Prostate gland (tissue), 2 donors: ENCODE measurements around the gene RRM1. TPM values are rescaled to one million over a fixed set of nuclear protein-coding genes. Genes with fewer than 3 reads are reported as not detected.

Source experiments
- DNase-seq: peaks from one replicate; pipeline ENCODE4 v3.0.0-alpha.2; 2019; ENCODE audit warnings: low spot score
- H3K27ac ChIP-seq, 2 donors: fragments of 200-600 bp; sonication (generic); 2 replicates each; pipeline ENCODE4 v1.5.1; 2017 to 2019
- H3K27me3 ChIP-seq: fragments of 200-600 bp; sonication (generic); replicated peaks from 2 replicates; pipeline ENCODE4 v1.5.1; 2019; ENCODE audit not compliant: insufficient read depth
- H3K36me3 ChIP-seq, 2 donors: fragments of 200-600 bp; sonication (generic); 1 replicate in 1 of 2; 2 replicates in 1 of 2; pipeline versions ENCODE4 v1.5.1 to v1.8.1; 2017 to 2019
- H3K4me1 ChIP-seq: fragments of 200-600 bp; sonication (generic); replicated peaks from 2 replicates; pipeline ENCODE4 v1.5.1; 2019
- H3K4me3 ChIP-seq, 2 donors: fragments of 200-600 bp; sonication (generic); 2 replicates each; pipeline ENCODE4 v1.5.1; 2017 to 2019
- H3K9me3 ChIP-seq: fragments of 200-600 bp; sonication (generic); 2 replicates; pipeline ENCODE4 v1.5.1; 2017
- POLR2A ChIP-seq: fragments of 450-650 bp; IDR thresholded peaks from one replicate; pipeline ENCODE4 v1.6.1; 2016; ENCODE audit warnings: antibody characterized with exemption, mild to moderate bottlenecking
- POLR2AphosphoS5 ChIP-seq: sonication (generic); formaldehyde crosslinking; IDR thresholded peaks from one replicate; pipeline ENCODE4 v1.6.1; 2017; ENCODE audit warnings: antibody characterized with exemption
- WGBS: methylation state at CpG from one replicate; pipeline ENCODE4 v1.1.5; 2018; 5-methylcytosine and 5-hydroxymethylcytosine counted together
- intact Hi-C: fragments of 100-400 bp; cut with DNase I; formaldehyde crosslinking; loops from one replicate; pipeline ENCODE4 v1.14.2; 2022
- total RNA-seq, 2 donors: library from RNA; depleted of rRNA; stranded (reverse); fragments of >200 nt; gene quantifications; one replicate each; pipeline ENCODE4 v1.1.0, GENCODE V29; 2016
- TF ChIP-seq, protein P1 (sequence below), 4 experiments: fragments of 200-600 bp in 2 of 4; fragments of 450-650 bp in 2 of 4; sonication (generic) in 2 of 4; IDR thresholded peaks; 1 replicate in 3 of 4; 2 replicates in 1 of 4; pipeline ENCODE4 v1.5.1; 2016 to 2019; ENCODE audit warnings: antibody characterized with exemption in 4 of 4, mild to moderate bottlenecking in 2 of 4, moderate library complexity in 2 of 4

RRM1 gene
- total RNA-seq, 2 donors from 2014 or later, result 32.6 to 61.8 TPM

DNA sequence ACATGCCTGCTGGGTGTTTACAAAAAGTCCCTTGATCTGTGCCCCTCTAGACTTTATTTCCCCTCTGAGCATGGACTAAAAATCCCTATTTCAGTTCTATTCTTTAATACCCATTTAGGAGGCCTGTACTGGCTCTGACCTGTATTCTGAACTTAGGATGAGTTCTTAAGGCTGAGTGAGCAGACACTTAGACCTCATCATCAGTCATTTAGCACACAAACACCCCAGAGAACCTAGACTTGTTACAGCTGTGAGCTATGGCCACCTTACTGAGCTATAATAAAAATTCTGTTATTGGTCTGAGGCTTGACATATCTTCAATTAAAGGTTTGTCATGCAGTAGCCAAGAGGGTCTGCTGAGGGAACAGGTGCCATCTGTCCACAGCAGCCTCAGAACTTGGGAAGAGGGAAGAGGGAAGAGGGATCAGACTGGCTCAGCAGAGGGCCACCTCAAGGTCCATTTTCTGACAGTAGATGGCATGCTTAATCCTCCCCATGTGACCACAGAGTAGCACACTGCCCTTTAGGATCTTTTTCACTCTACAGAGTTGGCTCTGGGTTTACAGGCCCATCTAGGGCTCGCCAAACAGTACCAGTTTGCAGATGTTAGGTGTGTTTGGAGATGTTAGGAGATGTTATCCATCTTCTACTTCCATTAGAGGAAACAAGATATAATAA is 30.2 kb upstream of the RRM1 start:
- H3K27ac ChIP-seq, result no peak overlapping the region
- no peak for TF ChIP-seq POLR2A
- TF ChIP-seq, protein P1, sequence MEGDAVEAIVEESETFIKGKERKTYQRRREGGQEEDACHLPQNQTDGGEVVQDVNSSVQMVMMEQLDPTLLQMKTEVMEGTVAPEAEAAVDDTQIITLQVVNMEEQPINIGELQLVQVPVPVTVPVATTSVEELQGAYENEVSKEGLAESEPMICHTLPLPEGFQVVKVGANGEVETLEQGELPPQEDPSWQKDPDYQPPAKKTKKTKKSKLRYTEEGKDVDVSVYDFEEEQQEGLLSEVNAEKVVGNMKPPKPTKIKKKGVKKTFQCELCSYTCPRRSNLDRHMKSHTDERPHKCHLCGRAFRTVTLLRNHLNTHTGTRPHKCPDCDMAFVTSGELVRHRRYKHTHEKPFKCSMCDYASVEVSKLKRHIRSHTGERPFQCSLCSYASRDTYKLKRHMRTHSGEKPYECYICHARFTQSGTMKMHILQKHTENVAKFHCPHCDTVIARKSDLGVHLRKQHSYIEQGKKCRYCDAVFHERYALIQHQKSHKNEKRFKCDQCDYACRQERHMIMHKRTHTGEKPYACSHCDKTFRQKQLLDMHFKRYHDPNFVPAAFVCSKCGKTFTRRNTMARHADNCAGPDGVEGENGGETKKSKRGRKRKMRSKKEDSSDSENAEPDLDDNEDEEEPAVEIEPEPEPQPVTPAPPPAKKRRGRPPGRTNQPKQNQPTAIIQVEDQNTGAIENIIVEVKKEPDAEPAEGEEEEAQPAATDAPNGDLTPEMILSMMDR (IDR thresholded peaks at IDR 0.05), result no peak
- no peak for TF ChIP-seq POLR2AphosphoS5
- H3K9me3 ChIP-seq, result no peaks in the 10 kb centered on the region
- H3K27me3 ChIP-seq, result no peaks in the 10 kb centered on the region
- intact Hi-C loops, result no loop called here
- H3K4me3 ChIP-seq, result no peak overlapping the region
- WGBS, result 91% methylated on average over 1 of the region's 1 CpG
- no peaks in the 10 kb centered on the region for H3K4me1 ChIP-seq
- H3K36me3 ChIP-seq, result no peaks in the 10 kb centered on the region
- no peak for DNase-seq

DNA sequence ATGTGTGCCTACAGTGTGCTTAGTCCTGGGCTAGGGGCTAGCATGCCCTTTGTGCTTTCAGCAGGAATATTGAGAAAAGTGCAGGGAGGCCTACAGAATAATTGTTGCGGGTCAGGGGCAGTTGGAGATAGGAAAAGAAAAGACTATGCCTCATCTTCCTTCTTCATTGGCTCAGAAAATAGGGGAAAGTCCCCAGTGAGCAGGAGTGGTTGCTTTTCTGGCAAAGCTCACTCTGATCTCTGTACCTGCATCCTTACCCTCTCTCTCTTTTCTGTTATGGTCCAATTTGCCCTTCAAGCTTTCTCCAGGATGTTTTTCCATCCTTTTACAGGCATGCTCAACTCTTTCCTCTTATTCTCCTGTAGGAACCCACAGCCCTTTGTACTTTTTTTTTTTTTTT is 29.5 kb upstream of the RRM1 start:
- no peak overlapping the region for H3K27ac ChIP-seq

DNA sequence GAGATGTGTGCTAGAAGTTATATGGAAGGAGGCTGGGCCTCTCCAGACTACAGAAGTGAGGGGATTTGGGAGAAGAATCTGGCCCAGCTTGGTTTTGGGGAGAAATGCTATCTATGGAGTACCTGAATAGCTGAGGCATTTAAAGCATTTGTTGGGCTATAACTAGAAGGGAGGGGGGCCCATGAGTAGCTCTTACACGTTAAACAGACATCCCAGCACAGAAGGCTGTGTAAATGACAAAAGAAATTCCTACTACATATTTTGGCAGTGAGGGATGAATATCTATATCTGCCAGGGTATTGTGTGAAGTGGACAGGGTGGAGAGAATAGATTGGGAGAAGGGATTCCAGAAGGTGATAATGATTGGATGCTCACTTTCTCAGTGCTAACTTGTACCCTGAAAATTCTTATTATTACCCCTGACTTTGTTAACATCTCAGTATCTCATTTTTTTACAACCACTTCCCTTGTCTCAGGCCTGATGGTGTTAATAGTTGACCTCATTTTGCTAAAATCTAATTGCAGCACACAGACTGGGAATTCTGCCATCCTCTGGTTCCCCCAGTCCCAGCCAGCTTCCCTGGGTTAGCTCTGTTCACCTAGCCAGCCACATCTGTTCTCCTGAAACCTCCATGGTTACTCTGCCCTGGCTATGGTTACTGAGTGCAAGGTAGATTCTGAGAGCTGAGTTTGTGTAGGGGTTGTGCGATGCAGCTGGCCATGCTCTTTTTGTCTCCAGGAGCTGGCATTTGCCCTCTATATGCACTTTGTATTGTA is 28.8 kb upstream of the RRM1 start:
- Histone ChIP-seq H3K4me1 (no peaks in the 10 kb centered on the region), H3K4me3 (no peak overlapping the region), H3K36me3 (no peaks in the 10 kb centered on the region), H3K27ac (no peak overlapping the region), H3K9me3 (no peaks in the 10 kb centered on the region), H3K27me3 (no peaks in the 10 kb centered on the region)
- DNase-seq, result no peak
- WGBS, result 48% methylated on average over 2 of the region's 2 CpGs
- intact Hi-C loops, result no loop called here
- no peak for TF ChIP-seq POLR2A
- TF ChIP-seq POLR2AphosphoS5, result no peak
- TF ChIP-seq, protein P1 (IDR thresholded peaks at IDR 0.05), result no peak

More for the DNA sequence above, 29.5 kb upstream of the RRM1 start:
- Histone ChIP-seq H3K36me3 (no peaks in the 10 kb centered on the region), H3K9me3 (no peaks in the 10 kb centered on the region), H3K27me3 (no peaks in the 10 kb centered on the region), H3K4me1 (no peaks in the 10 kb centered on the region), H3K4me3 (no peak overlapping the region)
- TF ChIP-seq, protein P1 (IDR thresholded peaks at IDR 0.05), result no peak
- TF ChIP-seq POLR2A, result no peak
- no peak for TF ChIP-seq POLR2AphosphoS5
- intact Hi-C loops, result no loop called here
- no peak for DNase-seq
- 97% methylated on average over 1 of the region's 1 CpG for WGBS

DNA sequence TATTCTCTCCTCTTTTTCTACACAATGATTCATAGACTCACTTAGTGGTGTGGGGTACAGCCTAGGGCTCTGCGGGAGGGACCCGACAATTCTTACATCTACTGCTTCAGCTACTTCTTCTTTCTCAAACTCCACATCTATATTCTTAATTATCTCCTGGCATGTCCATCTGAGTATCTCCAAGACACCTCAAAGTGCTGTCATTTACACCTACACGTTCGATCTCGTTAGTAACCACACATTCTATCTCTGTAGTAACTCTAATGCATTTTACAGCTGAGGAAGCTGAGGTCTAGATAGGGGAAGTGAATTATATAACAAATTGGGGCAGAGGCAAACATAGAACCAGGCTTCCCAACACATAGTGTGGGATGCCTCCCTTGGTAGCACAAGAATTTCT is 27.7 kb upstream of the RRM1 start:
- Histone ChIP-seq H3K9me3 (no peaks in the 10 kb centered on the region), H3K4me1 (no peaks in the 10 kb centered on the region), H3K4me3 (no peak overlapping the region), H3K27ac (no peak overlapping the region), H3K36me3 (no peaks in the 10 kb centered on the region), H3K27me3 (no peaks in the 10 kb centered on the region)
- intact Hi-C loops, result no loop called here
- no peak for DNase-seq
- no peak for TF ChIP-seq POLR2AphosphoS5
- TF ChIP-seq POLR2A, result no peak
- TF ChIP-seq, protein P1 (IDR thresholded peaks at IDR 0.05), result no peak
- WGBS, result 71% methylated on average over 5 of the region's 5 CpGs
